Tibial nerve (tissue), 4 donors: ENCODE measurements around the gene ARFRP1. TPM values are rescaled to one million over a fixed set of nuclear protein-coding genes. Genes with fewer than 3 reads are reported as not detected.

Source experiments
- DNase-seq, 2 donors: peaks; one replicate each; pipeline ENCODE4 v3.0.0-alpha.2; 2019; ENCODE audit warnings: low spot score in 2 of 2
- H3K27ac ChIP-seq, 4 donors: fragments of 200-600 bp; sonication (generic) in 3 of 4; one replicate each; pipeline ENCODE4 v1.5.1; 2017 to 2019; ENCODE audit warnings: mild to moderate bottlenecking in 1 of 4
- H3K27me3 ChIP-seq, 2 donors: fragments of 200-600 bp; sonication (generic) in 1 of 2; one replicate each; pipeline versions ENCODE4 v1.5.1 to v1.6.0; 2017 to 2019
- H3K36me3 ChIP-seq, 3 donors: fragments of 200-600 bp; sonication (generic); one replicate each; pipeline ENCODE4 v1.5.1; 2018 to 2019
- H3K4me1 ChIP-seq, 4 donors: fragments of 200-600 bp; sonication (generic) in 3 of 4; one replicate each; pipeline ENCODE4 v1.5.1; 2017 to 2019
- H3K4me3 ChIP-seq, 4 donors: fragments of 200-600 bp; sonication (generic) in 3 of 4; one replicate each; pipeline ENCODE4 v1.5.1; 2017 to 2019; ENCODE audit warnings: mild to moderate bottlenecking in 1 of 4, moderate library complexity in 1 of 4
- H3K9me3 ChIP-seq, 4 donors: fragments of 200-600 bp; sonication (generic) in 3 of 4; one replicate each; pipeline ENCODE4 v1.5.1; 2017 to 2019
- CTCF ChIP-seq, 5 experiments: fragments of 200-600 bp in 3 of 5; fragments of 450-650 bp in 2 of 5; sonication (generic) in 3 of 5; IDR thresholded peaks; one replicate each; pipeline ENCODE4 v1.5.1; 2016 to 2019; ENCODE audit warnings: antibody characterized with exemption in 5 of 5, mild to moderate bottlenecking in 3 of 5, moderate library complexity in 2 of 5
- EP300 ChIP-seq, 2 donors: sonication (generic); formaldehyde crosslinking; IDR thresholded peaks; one replicate each; pipeline ENCODE4 v1.6.1; 2017; ENCODE audit warnings: antibody characterized with exemption in 2 of 2, mild to moderate bottlenecking in 1 of 2
- POLR2A ChIP-seq, 2 donors: fragments of 450-650 bp; IDR thresholded peaks; one replicate each; pipeline ENCODE4 v1.6.1; 2017; ENCODE audit warnings: antibody characterized with exemption in 2 of 2, mild to moderate bottlenecking in 2 of 2, moderate library complexity in 2 of 2
- WGBS, 2 donors: methylation state at CpG; one replicate each; pipeline ENCODE4 v1.1.5; 2018; 5-methylcytosine and 5-hydroxymethylcytosine counted together
- small RNA-seq: library from RNA; depleted of rRNA; stranded (forward); fragments of <200 nt; gene quantifications from one replicate; pipeline ENCODE3, GENCODE V24; 2016
- total RNA-seq, 4 donors: library from RNA; depleted of rRNA; stranded (reverse); fragments of >200 nt; gene quantifications; one replicate each; pipeline ENCODE4 v1.1.0, GENCODE V29; 2016

ARFRP1 gene
- total RNA-seq, 4 donors from 2014 or later = 36.9 to 71.1 (median 50.9) TPM

GRCh38 chr20:63648895-63649589 is 58.7 kb downstream of the ARFRP1 start:
- Histone ChIP-seq H3K27ac (no peak overlapping the region), H3K4me3 (no peak overlapping the region), H3K27me3 (no peaks in the 10 kb centered on the region), H3K36me3 (peaks cover 0 to 2% (median 0%) of the 10 kb centered on the region in 3 donors), H3K4me1 (peaks cover 0 to 23% (median 16%) of the 10 kb centered on the region in 4 donors), H3K9me3 (no peaks in the 10 kb centered on the region)
- 74 to 86% methylated on average over 11 of the region's 11 CpGs for WGBS, 2 donors
- TF ChIP-seq POLR2A (IDR thresholded peaks at IDR 0.05) = no peak
- TF ChIP-seq CTCF (IDR thresholded peaks at IDR 0.05) = no peak
- no peak for TF ChIP-seq EP300 (IDR thresholded peaks at IDR 0.05)
- DNase-seq = no peak

Small RNA genes within 50 kb of the gene (small RNA-seq; reads per million reads assigned to genes)
- gene LIME1 = not detected
- not detected for gene TNFRSF6B

Other genes with a start within 250 kb of the ARFRP1 start
- gene KCNQ2, start 235.3 kb downstream of the ARFRP1 start, total RNA-seq = not detected
- not detected for gene EEF1A2, start 208.9 kb downstream of the ARFRP1 start, total RNA-seq
- 100 to 1,000 TPM in 3 of 4 donors, 10 to 100 TPM in 1; 59.0 to 165 (median 119) TPM for gene PPDPF, start 187.2 kb downstream of the ARFRP1 start, total RNA-seq
- gene PTK6, start 170.6 kb downstream of the ARFRP1 start, total RNA-seq = under 1 TPM in 2 of 4 donors, not detected in 2; 0.21 to 0.90 TPM
- gene SRMS, start 160.2 kb downstream of the ARFRP1 start, total RNA-seq = not detected
- 1 to 10 TPM in 1 of 4 donors, under 1 TPM in 2, not detected in 1; 0.21 to 1.4 (median 0.30) TPM for gene FNDC11, start 153.8 kb downstream of the ARFRP1 start, total RNA-seq
- 10 to 100 TPM; 16.3 to 33.7 (median 24.7) TPM for gene HELZ2, start 133.7 kb downstream of the ARFRP1 start, total RNA-seq
- gene GMEB2, start 80.9 kb downstream of the ARFRP1 start, total RNA-seq = 10 to 100 TPM; 12.5 to 14.7 (median 13.7) TPM
- 10 to 100 TPM; 12.3 to 26.4 (median 15.5) TPM for gene STMN3, start 54.6 kb downstream of the ARFRP1 start, total RNA-seq
- gene RTEL1, start 49.7 kb downstream of the ARFRP1 start, total RNA-seq = 10 to 100 TPM; 28.2 to 62.4 (median 46.7) TPM
- gene TNFRSF6B, start 11.3 kb downstream of the ARFRP1 start, total RNA-seq = 10 to 100 TPM in 3 of 4 donors, 1 to 10 TPM in 1; 8.0 to 61.2 (median 35.9) TPM
- gene ZGPAT, start 63 bp upstream of the ARFRP1 start, total RNA-seq = 10 to 100 TPM; 27.5 to 70.8 (median 40.9) TPM
- 10 to 100 TPM; 11.4 to 51.9 (median 17.6) TPM for gene LIME1, start 28.7 kb upstream of the ARFRP1 start, total RNA-seq
- gene SLC2A4RG, start 31.8 kb upstream of the ARFRP1 start, total RNA-seq = 100 to 1,000 TPM in 1 of 4 donors, 10 to 100 TPM in 3; 71.5 to 126 (median 72.5) TPM
- gene ZBTB46, start 123.3 kb upstream of the ARFRP1 start, total RNA-seq = 10 to 100 TPM; 11.5 to 20.4 (median 12.6) TPM
- gene ABHD16B, start 153.5 kb upstream of the ARFRP1 start, total RNA-seq = not detected
- gene TPD52L2, start 157.3 kb upstream of the ARFRP1 start, total RNA-seq = 100 to 1,000 TPM; 108 to 122 (median 115) TPM
- 10 to 100 TPM; 30.6 to 40.2 (median 32.1) TPM for gene DNAJC5, start 187.2 kb upstream of the ARFRP1 start, total RNA-seq
- gene UCKL1, start 248.4 kb upstream of the ARFRP1 start, total RNA-seq = 10 to 100 TPM; 31.2 to 96.0 (median 50.0) TPM